ENCODE data around the gene APOL1. TPM values are rescaled to one million over a fixed set of nuclear protein-coding genes. Genes with fewer than 3 reads are reported as not detected.

Gene APOL1
- polyA plus RNA-seq, 1 of the 3 experiments (the other 2 are of a cell fraction) = 0.56 TPM

DNA sequence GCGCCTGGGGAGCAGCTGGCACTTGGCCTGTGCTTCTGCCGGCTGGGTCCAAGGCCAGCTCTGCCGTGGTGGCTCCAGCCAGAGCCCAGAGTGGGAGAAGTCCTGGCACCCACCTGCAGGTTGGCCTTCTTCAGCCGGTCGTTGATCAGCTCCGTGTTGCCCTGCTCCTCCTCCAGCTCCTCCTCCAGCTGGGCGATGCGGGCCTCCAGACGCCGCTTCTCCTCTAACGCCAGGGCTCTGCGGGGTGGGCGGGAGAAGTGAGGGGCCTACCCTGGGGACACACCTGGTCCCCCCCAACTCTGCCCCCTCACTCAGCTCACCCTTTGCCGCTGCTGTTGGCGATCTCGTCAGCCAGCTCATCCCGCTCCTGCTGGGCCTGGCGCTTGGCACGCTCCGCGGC, 32.6 kb downstream of the APOL1 start:
- no peaks in the 10 kb centered on the region; a peak in 1 of 4 replicates for H3K4me1 ChIP-seq (ENCODE audit: control insufficient read depth in 1 of 2, insufficient read depth in 2 of 2, low read depth in 1 of 2, low read length in 1 of 2)
- H3K9ac ChIP-seq = no peak overlapping the region
- 95% methylated on average over 16 of the region's 21 CpGs for WGBS (ENCODE audit: low lambda C conversion rate)
- H3K4me3 ChIP-seq (ENCODE audit: low read depth in 2 of 2, low read length in 1 of 2) = no peak overlapping the region
- no peak overlapping the region for H2AFZ ChIP-seq (ENCODE audit: low read depth)
- H3K27me3 ChIP-seq (ENCODE audit: insufficient read depth) = no peaks in the 10 kb centered on the region
- peaks cover 83% of the 10 kb centered on the region for H4K20me1 ChIP-seq (ENCODE audit: insufficient read depth)
- DNase-seq = peak; percentile 19
- H3F3A ChIP-seq (replicated peaks; ENCODE audit: insufficient read depth) = peaks cover 74% of the 10 kb centered on the region
- TF ChIP-seq MEF2A (IDR thresholded peaks at IDR 0.05; ENCODE audit: borderline replicate concordance, low read depth) (no peak), NFIC (IDR thresholded peaks at IDR 0.05; ENCODE audit: borderline replicate concordance) (no peak), YY1 (IDR thresholded peaks at IDR 0.05; ENCODE audit: low read depth) (no peak), RFX5 (IDR thresholded peaks at IDR 0.05; ENCODE audit: low read length) (no peak), EP300 (IDR thresholded peaks at IDR 0.05; ENCODE audit: borderline replicate concordance in 1 of 2, low read depth in 1 of 2, low read length in 1 of 2) (no peak), FOXM1 (IDR thresholded peaks at IDR 0.05; ENCODE audit: low read depth) (no peak), MXI1 (IDR thresholded peaks at IDR 0.05; ENCODE audit: low read depth, low read length) (no peak), FOXJ3 (CRISPR knock-in tag; IDR thresholded peaks at IDR 0.05) (no peak), POLR2AphosphoS5 (IDR thresholded peaks at IDR 0.05; ENCODE audit: low read depth, low read length) (no peak)
- TF ChIP-seq, protein P1, sequence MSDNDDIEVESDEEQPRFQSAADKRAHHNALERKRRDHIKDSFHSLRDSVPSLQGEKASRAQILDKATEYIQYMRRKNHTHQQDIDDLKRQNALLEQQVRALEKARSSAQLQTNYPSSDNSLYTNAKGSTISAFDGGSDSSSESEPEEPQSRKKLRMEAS (IDR thresholded peaks at IDR 0.05; ENCODE audit: low read depth) = no peak
- TF ChIP-seq, protein P2, sequence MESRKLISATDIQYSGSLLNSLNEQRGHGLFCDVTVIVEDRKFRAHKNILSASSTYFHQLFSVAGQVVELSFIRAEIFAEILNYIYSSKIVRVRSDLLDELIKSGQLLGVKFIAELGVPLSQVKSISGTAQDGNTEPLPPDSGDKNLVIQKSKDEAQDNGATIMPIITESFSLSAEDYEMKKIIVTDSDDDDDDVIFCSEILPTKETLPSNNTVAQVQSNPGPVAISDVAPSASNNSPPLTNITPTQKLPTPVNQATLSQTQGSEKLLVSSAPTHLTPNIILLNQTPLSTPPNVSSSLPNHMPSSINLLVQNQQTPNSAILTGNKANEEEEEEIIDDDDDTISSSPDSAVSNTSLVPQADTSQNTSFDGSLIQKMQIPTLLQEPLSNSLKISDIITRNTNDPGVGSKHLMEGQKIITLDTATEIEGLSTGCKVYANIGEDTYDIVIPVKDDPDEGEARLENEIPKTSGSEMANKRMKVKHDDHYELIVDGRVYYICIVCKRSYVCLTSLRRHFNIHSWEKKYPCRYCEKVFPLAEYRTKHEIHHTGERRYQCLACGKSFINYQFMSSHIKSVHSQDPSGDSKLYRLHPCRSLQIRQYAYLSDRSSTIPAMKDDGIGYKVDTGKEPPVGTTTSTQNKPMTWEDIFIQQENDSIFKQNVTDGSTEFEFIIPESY (IDR thresholded peaks at IDR 0.05; ENCODE audit: borderline replicate concordance, low read depth) = no peak
- H3K79me2 ChIP-seq (ENCODE audit: insufficient read depth) = peaks cover 17% of the 10 kb centered on the region; the same call in 1 of the 2 replicates
- no peaks in the 10 kb centered on the region for H3K9me2 ChIP-seq
- no peaks in the 10 kb centered on the region for H3K9me3 ChIP-seq
- no peak overlapping the region for H3K4me2 ChIP-seq
- CTCF ChIA-PET = interaction anchor here (0.9 to 9.9 kb wide), 36 partner anchors 8 to 658 kb away, joined by 3 to 113 read pairs (median 6); partner anchors contain the start of genes APOL2 and APOL4
- POLR2A ChIA-PET = interaction anchor here (1.0 kb wide), 1 partner anchor 196 kb away, joined by 3 read pairs; no protein-coding TSS in a partner anchor
- H3K27ac ChIP-seq (ENCODE audit: low read depth in 2 of 2, low read length in 1 of 2) = peak overlapping the region in 1 of 2 experiments; percentile 29; a peak in 1 of 4 replicates
- H3K36me3 ChIP-seq (replicated peaks in 1 of 2; ENCODE audit: control insufficient read depth in 1 of 2, insufficient read depth in 2 of 2, low read length in 1 of 2) = peaks cover 73 to 87% of the 10 kb centered on the region in 2 experiments

DNA sequence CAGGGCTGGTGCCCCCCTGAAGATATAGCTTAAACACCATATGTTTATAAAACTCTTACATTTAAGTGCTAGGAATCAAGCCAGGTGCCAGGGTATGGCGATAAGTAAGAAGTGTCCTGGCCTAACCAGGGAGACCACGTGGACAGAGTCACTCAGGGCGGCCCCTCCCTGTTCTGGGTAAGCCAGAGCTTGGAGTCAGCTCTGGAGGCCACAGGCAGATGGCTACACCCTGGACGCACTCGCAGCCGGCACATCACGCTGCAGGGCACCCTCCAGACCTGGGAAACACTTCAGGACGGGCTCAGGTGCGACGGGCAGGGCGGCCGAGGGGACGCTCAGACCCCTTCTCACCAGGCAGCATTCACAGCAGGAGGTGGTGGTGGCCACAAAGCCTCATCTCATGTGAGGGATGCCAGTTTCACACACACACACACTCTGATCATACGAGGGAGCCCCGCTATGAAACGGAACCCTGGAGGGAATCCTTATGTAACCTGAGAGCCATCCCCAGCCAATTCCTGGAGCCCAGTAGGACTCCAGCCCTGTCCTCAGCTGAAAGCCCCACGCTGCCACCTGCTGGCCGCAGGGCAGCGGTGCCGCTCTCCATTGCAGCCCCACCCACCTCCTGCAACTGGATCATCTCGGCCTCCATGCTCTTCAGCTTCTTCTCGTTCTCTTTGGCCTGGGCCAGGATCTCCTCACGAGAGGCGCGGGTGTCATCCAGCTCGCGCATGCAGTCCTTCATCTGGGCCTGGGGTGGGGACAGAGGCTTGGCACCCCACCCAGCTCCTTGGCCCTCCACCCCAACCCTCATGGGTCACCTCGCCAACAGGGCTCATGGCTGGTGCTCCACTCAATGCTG, 33.4 kb downstream of the APOL1 start:
- peaks cover 77% of the 10 kb centered on the region for H4K20me1 ChIP-seq (ENCODE audit: insufficient read depth)
- peaks cover 66% of the 10 kb centered on the region for H3F3A ChIP-seq (replicated peaks; ENCODE audit: insufficient read depth)
- ChIA-PET CTCF (interaction anchor here (0.6 to 9.9 kb wide), 60 partner anchors 8 to 658 kb away, joined by 3 to 113 read pairs (median 5); partner anchors contain the start of genes APOL2, APOL4, MYH9 and TXN2), POLR2A (interaction anchor here (1.0 kb wide), 1 partner anchor 196 kb away, joined by 3 read pairs; no protein-coding TSS in a partner anchor)
- DNase-seq = peak; percentile 94
- peaks cover 17% of the 10 kb centered on the region; the same call in 1 of the 2 replicates for H3K79me2 ChIP-seq (ENCODE audit: insufficient read depth)
- no peak overlapping the region for H3K9ac ChIP-seq
- H3K4me1 ChIP-seq (ENCODE audit: control insufficient read depth in 1 of 2, insufficient read depth in 2 of 2, low read depth in 1 of 2, low read length in 1 of 2) = no peaks in the 10 kb centered on the region; a peak in 1 of 4 replicates
- no peaks in the 10 kb centered on the region for H3K9me3 ChIP-seq
- H3K9me2 ChIP-seq = no peaks in the 10 kb centered on the region
- no peaks in the 10 kb centered on the region for H3K27me3 ChIP-seq (ENCODE audit: insufficient read depth)
- peaks cover 69 to 83% of the 10 kb centered on the region in 2 experiments for H3K36me3 ChIP-seq (replicated peaks in 1 of 2; ENCODE audit: control insufficient read depth in 1 of 2, insufficient read depth in 2 of 2, low read length in 1 of 2)
- WGBS (ENCODE audit: low lambda C conversion rate) = 76% methylated on average over 23 of the region's 28 CpGs
- no peak overlapping the region for H3K4me2 ChIP-seq
- no peak for TF ChIP-seq NFIC (IDR thresholded peaks at IDR 0.05; ENCODE audit: borderline replicate concordance)
- TF ChIP-seq FOXJ3 (CRISPR knock-in tag; IDR thresholded peaks at IDR 0.05) = no peak
- TF ChIP-seq SMC3 (IDR thresholded peaks at IDR 0.05; ENCODE audit: low read depth, low read length) = peak; percentile 69
- TF ChIP-seq RAD21 (IDR thresholded peaks at IDR 0.05; ENCODE audit: low read length) = peak; percentile 82
- no peak for TF ChIP-seq MXI1 (IDR thresholded peaks at IDR 0.05; ENCODE audit: low read depth, low read length)
- TF ChIP-seq, protein P3, sequence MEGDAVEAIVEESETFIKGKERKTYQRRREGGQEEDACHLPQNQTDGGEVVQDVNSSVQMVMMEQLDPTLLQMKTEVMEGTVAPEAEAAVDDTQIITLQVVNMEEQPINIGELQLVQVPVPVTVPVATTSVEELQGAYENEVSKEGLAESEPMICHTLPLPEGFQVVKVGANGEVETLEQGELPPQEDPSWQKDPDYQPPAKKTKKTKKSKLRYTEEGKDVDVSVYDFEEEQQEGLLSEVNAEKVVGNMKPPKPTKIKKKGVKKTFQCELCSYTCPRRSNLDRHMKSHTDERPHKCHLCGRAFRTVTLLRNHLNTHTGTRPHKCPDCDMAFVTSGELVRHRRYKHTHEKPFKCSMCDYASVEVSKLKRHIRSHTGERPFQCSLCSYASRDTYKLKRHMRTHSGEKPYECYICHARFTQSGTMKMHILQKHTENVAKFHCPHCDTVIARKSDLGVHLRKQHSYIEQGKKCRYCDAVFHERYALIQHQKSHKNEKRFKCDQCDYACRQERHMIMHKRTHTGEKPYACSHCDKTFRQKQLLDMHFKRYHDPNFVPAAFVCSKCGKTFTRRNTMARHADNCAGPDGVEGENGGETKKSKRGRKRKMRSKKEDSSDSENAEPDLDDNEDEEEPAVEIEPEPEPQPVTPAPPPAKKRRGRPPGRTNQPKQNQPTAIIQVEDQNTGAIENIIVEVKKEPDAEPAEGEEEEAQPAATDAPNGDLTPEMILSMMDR (IDR thresholded peaks at IDR 0.05) = peak; percentile 90
- H3K4me3 ChIP-seq (ENCODE audit: low read depth in 2 of 2, low read length in 1 of 2) = no peak overlapping the region
- H3K27ac ChIP-seq (ENCODE audit: low read depth in 2 of 2, low read length in 1 of 2) = peak overlapping the region in 1 of 2 experiments; percentile 29; a peak in 2 of 4 replicates
- no peak overlapping the region for H2AFZ ChIP-seq (ENCODE audit: low read depth)
